ENCODE measurements around the gene PARD3. TPM values are rescaled to one million over a fixed set of nuclear protein-coding genes. Genes with fewer than 3 reads are reported as not detected.

The PARD3 gene
- total and polyA plus RNA-seq, 2 donors (not counting 3 experiments of a cell fraction or from before 2014, with no cell fraction given): 7.3 to 24.1 TPM

DNA sequence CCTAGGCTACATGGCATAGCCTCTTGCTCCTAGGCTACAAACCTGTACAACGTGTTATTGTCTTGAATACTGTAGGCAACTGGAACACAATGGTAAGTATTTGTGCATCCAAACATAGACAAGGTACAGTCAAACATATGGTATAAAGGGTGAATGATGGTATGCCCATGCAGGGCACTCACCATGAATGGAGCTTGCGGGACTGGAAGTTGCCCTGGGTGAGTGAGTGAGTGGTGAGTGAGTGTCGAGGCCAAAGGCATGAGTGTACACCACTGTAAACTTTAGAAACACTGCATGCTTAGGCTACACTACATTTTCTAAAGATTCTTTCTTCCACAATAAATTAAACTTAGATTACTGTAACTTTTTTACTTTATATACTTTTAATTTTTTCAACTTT is 165.7 kb downstream of the PARD3 start:
- Histone ChIP-seq H3K27ac (ENCODE audit: insufficient read depth, low read depth, low read length) (no peak overlapping the region), H3K4me3 (replicated peaks in 1 of 3; ENCODE audit: insufficient read depth in 1 of 3, low read depth in 1 of 3, low read length in 3 of 3) (no peak overlapping the region), H3K4me1 (ENCODE audit: control insufficient read depth, extremely low read depth, insufficient read depth, low read length) (no peaks in the 10 kb centered on the region), H2AFZ (ENCODE audit: low read depth, low read length) (no peak overlapping the region), H3K79me2 (ENCODE audit: control insufficient read depth, insufficient read depth, low read length) (peaks cover 1% of the 10 kb centered on the region), H3K27me3 (ENCODE audit: control insufficient read depth in 2 of 2, insufficient read depth in 2 of 2, low read length in 2 of 2) (no peaks in the 10 kb centered on the region), H3K9me3 (replicated peaks; ENCODE audit: control insufficient read depth, insufficient read depth, low read length) (no peaks in the 10 kb centered on the region), H3K9ac (replicated peaks; ENCODE audit: extremely low read depth, insufficient read depth, low read length) (no peak overlapping the region), H4K20me1 (replicated peaks; ENCODE audit: control insufficient read depth, extremely low read depth, insufficient read depth, low read length) (no peaks in the 10 kb centered on the region), H3K4me2 (ENCODE audit: insufficient read depth, low read length) (no peak overlapping the region), H3K36me3 (ENCODE audit: control insufficient read depth in 2 of 2, extremely low read depth in 1 of 2, insufficient read depth in 2 of 2, low read length in 2 of 2) (no peaks in the 10 kb centered on the region), H3K9me1 (replicated peaks; ENCODE audit: control insufficient read depth, extremely low read depth, insufficient read depth, low read length) (no peaks in the 10 kb centered on the region)
- BruUV-seq (replicated peaks): no TSS peak
- TF ChIP-seq POLR2A (IDR thresholded peaks at IDR 0.05; ENCODE audit: low read depth, low read length) (no peak), GATA2 (IDR thresholded peaks at IDR 0.05; ENCODE audit: insufficient read depth, insufficient read length, low read depth, low read length) (no peak), FOS (IDR thresholded peaks at IDR 0.05; ENCODE audit: borderline replicate concordance, insufficient read depth, low read length) (no peak), EZH2 (IDR thresholded peaks at IDR 0.05; ENCODE audit: borderline replicate concordance, low read depth, low read length, severe bottlenecking) (no peak), POLR2AphosphoS5 (IDR thresholded peaks at IDR 0.05; ENCODE audit: insufficient read depth, low read depth, low read length) (no peak), MYC (IDR thresholded peaks at IDR 0.05; ENCODE audit: low read depth, low read length) (no peak), JUN (IDR thresholded peaks at IDR 0.05; ENCODE audit: borderline replicate concordance, insufficient read depth, insufficient read length, low read depth) (no peak)
- TF ChIP-seq, protein P1, sequence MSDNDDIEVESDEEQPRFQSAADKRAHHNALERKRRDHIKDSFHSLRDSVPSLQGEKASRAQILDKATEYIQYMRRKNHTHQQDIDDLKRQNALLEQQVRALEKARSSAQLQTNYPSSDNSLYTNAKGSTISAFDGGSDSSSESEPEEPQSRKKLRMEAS (IDR thresholded peaks at IDR 0.05; ENCODE audit: insufficient read depth, insufficient read length): no peak
- TF ChIP-seq, protein P2, sequence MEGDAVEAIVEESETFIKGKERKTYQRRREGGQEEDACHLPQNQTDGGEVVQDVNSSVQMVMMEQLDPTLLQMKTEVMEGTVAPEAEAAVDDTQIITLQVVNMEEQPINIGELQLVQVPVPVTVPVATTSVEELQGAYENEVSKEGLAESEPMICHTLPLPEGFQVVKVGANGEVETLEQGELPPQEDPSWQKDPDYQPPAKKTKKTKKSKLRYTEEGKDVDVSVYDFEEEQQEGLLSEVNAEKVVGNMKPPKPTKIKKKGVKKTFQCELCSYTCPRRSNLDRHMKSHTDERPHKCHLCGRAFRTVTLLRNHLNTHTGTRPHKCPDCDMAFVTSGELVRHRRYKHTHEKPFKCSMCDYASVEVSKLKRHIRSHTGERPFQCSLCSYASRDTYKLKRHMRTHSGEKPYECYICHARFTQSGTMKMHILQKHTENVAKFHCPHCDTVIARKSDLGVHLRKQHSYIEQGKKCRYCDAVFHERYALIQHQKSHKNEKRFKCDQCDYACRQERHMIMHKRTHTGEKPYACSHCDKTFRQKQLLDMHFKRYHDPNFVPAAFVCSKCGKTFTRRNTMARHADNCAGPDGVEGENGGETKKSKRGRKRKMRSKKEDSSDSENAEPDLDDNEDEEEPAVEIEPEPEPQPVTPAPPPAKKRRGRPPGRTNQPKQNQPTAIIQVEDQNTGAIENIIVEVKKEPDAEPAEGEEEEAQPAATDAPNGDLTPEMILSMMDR (IDR thresholded peaks at IDR 0.05; ENCODE audit: extremely low read depth in 1 of 2, insufficient read depth in 1 of 2, low read depth in 1 of 2, low read length in 2 of 2): no peak
- dilution Hi-C loops (cut with MboI; ENCODE audit: extremely low pct_ligation_motif_present, low sequenced_read_pairs): no loop called here
- intact Hi-C loops (cut with micrococcal nuclease): no loop called here
- CTCF ChIA-PET: no interaction called here
- no peak for DNase-seq (ENCODE audit: low read depth, low spot score)
- POLR2A ChIA-PET: no interaction called here
- FAIRE-seq: no peak
